H9 (cell line): ENCODE data around the gene COMTD1. TPM values are rescaled to one million over a fixed set of nuclear protein-coding genes. Genes with fewer than 3 reads are reported as not detected.
"Not testable (repeated sequence)": the region's sequence is repeated elsewhere in the genome, so short reads cannot be mapped to it uniquely, and the experiment has no call there.

ENCODE experiments used
- DNase-seq: peaks from one replicate; pipeline ENCODE4 v3.0.0-alpha.2; 2017
- H2AFZ ChIP-seq: one replicate; pipeline ENCODE4 v1.6.1; 2013; ENCODE audit warnings: mild to moderate bottlenecking, low read length, control low read depth, moderate library complexity
- H2AK5ac ChIP-seq: 2 replicates; pipeline ENCODE4 v1.6.1; 2013; ENCODE audit warnings: low read length, control low read depth, mixed read lengths; ENCODE audit not compliant: insufficient read length
- H2BK120ac ChIP-seq: one replicate; pipeline ENCODE4 v1.6.1; 2013; ENCODE audit warnings: low read depth, mild to moderate bottlenecking, low read length, control low read depth, inconsistent platforms; ENCODE audit not compliant: poor library complexity, severe bottlenecking
- H2BK12ac ChIP-seq: 2 replicates; pipeline ENCODE4 v1.6.1; 2013; ENCODE audit warnings: low read length, control low read depth, mixed read lengths, low read depth; ENCODE audit not compliant: insufficient read length
- H2BK15ac ChIP-seq: 2 replicates; pipeline ENCODE4 v1.6.1; 2013; ENCODE audit warnings: low read depth, low read length, control low read depth
- H2BK20ac ChIP-seq: one replicate; pipeline ENCODE4 v1.6.1; 2013; ENCODE audit warnings: low read depth, mild to moderate bottlenecking, low read length, control low read depth, inconsistent platforms; ENCODE audit not compliant: poor library complexity, severe bottlenecking
- H2BK5ac ChIP-seq: 2 replicates; pipeline ENCODE4 v1.6.1; 2013; ENCODE audit warnings: low read length, control low read depth, mixed read lengths; ENCODE audit not compliant: insufficient read length
- H3K14ac ChIP-seq: 2 replicates; pipeline ENCODE4 v1.6.1; 2013; ENCODE audit warnings: low read length, control low read depth; ENCODE audit not compliant: insufficient read depth
- H3K18ac ChIP-seq: 2 replicates; pipeline ENCODE4 v1.6.1; 2013; ENCODE audit warnings: low read depth, mild to moderate bottlenecking, mixed read lengths, low read length, control low read depth; ENCODE audit not compliant: insufficient read length
- H3K23ac ChIP-seq: 2 replicates; pipeline ENCODE4 v1.6.1; 2013; ENCODE audit warnings: low read length, control low read depth, mixed read lengths, low read depth; ENCODE audit not compliant: insufficient read length
- H3K23me2 ChIP-seq: 2 replicates; pipeline ENCODE4 v1.6.1; 2013; ENCODE audit warnings: low read depth, mild to moderate bottlenecking, mixed read lengths, low read length, control low read depth; ENCODE audit not compliant: insufficient read length, poor library complexity, severe bottlenecking
- H3K27ac ChIP-seq: 2 replicates; pipeline ENCODE4 v1.5.1; 2013; ENCODE audit warnings: low read length, control low read depth, mixed read lengths, low read depth; ENCODE audit not compliant: insufficient read length
- H3K27me3 ChIP-seq: 2 replicates; pipeline ENCODE4 v1.6.1; 2013; ENCODE audit warnings: low read length, control low read depth, inconsistent platforms; ENCODE audit not compliant: insufficient read depth
- H3K4ac ChIP-seq: 2 replicates; pipeline ENCODE4 v1.6.1; 2013; ENCODE audit warnings: low read depth, mild to moderate bottlenecking, control low read depth, inconsistent platforms, low read length, moderate library complexity
- H3K4me1 ChIP-seq: 2 replicates; pipeline ENCODE4 v1.6.1; 2013; ENCODE audit warnings: low read length, control low read depth, inconsistent platforms; ENCODE audit not compliant: insufficient read depth
- H3K4me2 ChIP-seq: 2 replicates; pipeline ENCODE4 v1.6.1; 2013; ENCODE audit warnings: low read length, control low read depth, mixed read lengths; ENCODE audit not compliant: insufficient read length, insufficient read depth
- H3K56ac ChIP-seq: 2 replicates; pipeline ENCODE4 v1.6.1; 2013; ENCODE audit warnings: low read depth, mild to moderate bottlenecking, mixed read lengths, low read length, control low read depth; ENCODE audit not compliant: insufficient read length
- H3K79me1 ChIP-seq: 2 replicates; pipeline ENCODE4 v1.6.1; 2013; ENCODE audit warnings: low read depth, mild to moderate bottlenecking, moderate library complexity, low read length, control low read depth, inconsistent platforms; ENCODE audit not compliant: insufficient read depth, poor library complexity, severe bottlenecking
- H3K79me2 ChIP-seq: 2 replicates; pipeline ENCODE4 v1.6.1; 2013; ENCODE audit warnings: low read length, control low read depth, inconsistent platforms; ENCODE audit not compliant: insufficient read depth
- H3K9ac ChIP-seq: 2 replicates; pipeline ENCODE4 v1.6.1; 2013; ENCODE audit warnings: low read length, control low read depth, mixed read lengths; ENCODE audit not compliant: insufficient read length; ENCODE audit errors: extremely low read depth
- H3K9me3 ChIP-seq: one replicate; pipeline ENCODE4 v1.6.1; 2013; ENCODE audit warnings: low read depth, low read length, inconsistent platforms; ENCODE audit not compliant: control insufficient read depth
- H3T11ph ChIP-seq: one replicate; pipeline ENCODE4 v1.6.1; 2013; ENCODE audit warnings: mild to moderate bottlenecking, low read length, control low read depth, inconsistent platforms
- H4K20me1 ChIP-seq: one replicate; pipeline ENCODE4 v1.6.1; 2013; ENCODE audit not compliant: control insufficient read depth, insufficient read length, insufficient read depth
- H4K5ac ChIP-seq: 2 replicates; pipeline ENCODE4 v1.6.1; 2013; ENCODE audit warnings: low read depth, mild to moderate bottlenecking, mixed read lengths, low read length, control low read depth; ENCODE audit not compliant: insufficient read length
- H4K8ac ChIP-seq: replicated peaks from 2 replicates; pipeline ENCODE4 v1.6.1; 2013; ENCODE audit warnings: low read length, control low read depth, mixed read lengths, low read depth; ENCODE audit not compliant: insufficient read length
- H4K91ac ChIP-seq: 2 replicates; pipeline ENCODE4 v1.6.1; 2013; ENCODE audit warnings: low read depth, mild to moderate bottlenecking, moderate library complexity, mixed read lengths, low read length, control low read depth; ENCODE audit not compliant: insufficient read length
- H3K27ac Mint-ChIP-seq, 3 experiments: 2 replicates in 2 of 3; 3 replicates in 1 of 3; pipeline ENCODE4 v1.8.0; 2020 to 2021; ENCODE audit warnings: mixed read lengths in 3 of 3, mild to moderate bottlenecking in 1 of 3, moderate library complexity in 1 of 3
- H3K27me3 Mint-ChIP-seq: 2 replicates; pipeline ENCODE4 v1.8.0; 2021; ENCODE audit warnings: low read depth, mild to moderate bottlenecking, moderate library complexity, mixed read lengths
- H3K36me3 Mint-ChIP-seq, 3 experiments: 2 replicates in 2 of 3; 3 replicates in 1 of 3; pipeline ENCODE4 v1.8.0; 2020 to 2021; ENCODE audit warnings: low read depth in 3 of 3, mixed read lengths in 3 of 3; ENCODE audit not compliant: insufficient read depth in 1 of 3
- H3K4me1 Mint-ChIP-seq, 2 experiments: 2 replicates each; pipeline ENCODE4 v1.8.0; 2020; ENCODE audit warnings: mixed read lengths in 2 of 2
- H3K4me3 Mint-ChIP-seq, 2 experiments: 2 replicates in 1 of 2; 3 replicates in 1 of 2; pipeline ENCODE4 v1.8.0; 2020 to 2021; ENCODE audit warnings: mild to moderate bottlenecking in 2 of 2, mixed read lengths in 2 of 2, moderate library complexity in 1 of 2
- H3K9me3 Mint-ChIP-seq, 2 experiments: 2 replicates in 1 of 2; 3 replicates in 1 of 2; pipeline ENCODE4 v1.8.0; 2020; ENCODE audit warnings: mild to moderate bottlenecking in 2 of 2, mixed read lengths in 2 of 2, moderate library complexity in 1 of 2
- WGBS: extraction: QIAGEN DNeasy Blood & Tissue Kit; methylation state at CpG from one replicate; pipeline ENCODE4 v1.1.7; 2013; ENCODE audit warnings: missing lambda C conversion rate, low lambda C conversion rate, mixed read lengths; ENCODE audit not compliant: insufficient read length; ENCODE audit errors: extremely low coverage; 5-methylcytosine and 5-hydroxymethylcytosine counted together
- total RNA-seq: library from RNA; stranded (reverse); gene quantifications from 2 replicates; pipeline ENCODE4 v1.2.1, GENCODE V29; 2021
- TF ChIP-seq, protein P1 (sequence below): fragments of 200-600 bp; sonication (generic); conservative IDR thresholded peaks from 3 replicates; pipeline ENCODE4 v1.8.0; 2021; ENCODE audit warnings: antibody characterized with exemption, mild to moderate bottlenecking

The COMTD1 gene
- total RNA-seq, 1 experiment from 2014 or later, result 28.3 TPM

DNA sequence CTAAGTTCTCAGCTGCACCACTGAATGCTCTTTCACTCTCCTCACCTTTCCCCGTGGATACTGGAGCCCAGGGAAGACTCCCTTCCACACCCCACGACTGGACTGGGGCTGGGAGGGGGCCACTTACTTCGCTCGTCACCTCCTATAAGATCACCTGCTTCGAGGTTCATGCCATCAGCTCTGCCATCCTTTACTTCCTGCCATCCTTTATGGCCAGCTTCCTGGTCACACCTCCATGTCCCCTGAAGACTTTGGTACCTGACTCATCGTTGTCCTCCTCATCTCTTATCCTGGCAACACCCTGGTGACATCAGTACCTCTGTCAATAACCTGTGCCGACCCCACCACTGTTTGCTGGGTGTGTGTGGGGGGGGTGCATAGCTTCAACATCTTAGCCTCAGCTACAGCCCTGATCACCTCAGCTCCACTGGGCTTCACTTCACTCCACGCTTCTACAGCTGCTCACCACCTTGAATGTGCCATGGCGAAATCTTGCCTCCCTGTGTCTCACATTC, 33.9 kb downstream of the COMTD1 start:
- Histone ChIP-seq H3K4me1 (no peaks in the 10 kb centered on the region), H4K8ac (no peak overlapping the region), H3K14ac (no peak overlapping the region; the same call in 1 of the 2 replicates), H3K23me2 (no peaks in the 10 kb centered on the region), H3K56ac (no peak overlapping the region), H2BK15ac (no peak overlapping the region), H4K91ac (no peak overlapping the region), H3K18ac (no peak overlapping the region), H4K5ac (no peak overlapping the region), H3K79me2 (no peaks in the 10 kb centered on the region), H3K27me3 (no peaks in the 10 kb centered on the region), H2BK20ac (no peak overlapping the region), H2BK5ac (no peak overlapping the region), H3K23ac (no peak overlapping the region), H3K27ac (no peak overlapping the region), H2BK12ac (no peak overlapping the region), H3K9me3 (no peaks in the 10 kb centered on the region), H2BK120ac (no peak overlapping the region), H3T11ph (no peak overlapping the region), H2AFZ (no peak overlapping the region), H3K4me2 (no peak overlapping the region), H3K9ac (no peak overlapping the region), H2AK5ac (no peak overlapping the region), H3K4ac (no peak overlapping the region), H4K20me1 (no peaks in the 10 kb centered on the region), H3K79me1 (no peaks in the 10 kb centered on the region)
- no peaks in the 10 kb centered on the region for H3K9me3 Mint-ChIP-seq
- no peaks in the 10 kb centered on the region for H3K27me3 Mint-ChIP-seq
- H3K4me3 Mint-ChIP-seq, result no peak overlapping the region
- no peak for DNase-seq
- TF ChIP-seq, protein P1, sequence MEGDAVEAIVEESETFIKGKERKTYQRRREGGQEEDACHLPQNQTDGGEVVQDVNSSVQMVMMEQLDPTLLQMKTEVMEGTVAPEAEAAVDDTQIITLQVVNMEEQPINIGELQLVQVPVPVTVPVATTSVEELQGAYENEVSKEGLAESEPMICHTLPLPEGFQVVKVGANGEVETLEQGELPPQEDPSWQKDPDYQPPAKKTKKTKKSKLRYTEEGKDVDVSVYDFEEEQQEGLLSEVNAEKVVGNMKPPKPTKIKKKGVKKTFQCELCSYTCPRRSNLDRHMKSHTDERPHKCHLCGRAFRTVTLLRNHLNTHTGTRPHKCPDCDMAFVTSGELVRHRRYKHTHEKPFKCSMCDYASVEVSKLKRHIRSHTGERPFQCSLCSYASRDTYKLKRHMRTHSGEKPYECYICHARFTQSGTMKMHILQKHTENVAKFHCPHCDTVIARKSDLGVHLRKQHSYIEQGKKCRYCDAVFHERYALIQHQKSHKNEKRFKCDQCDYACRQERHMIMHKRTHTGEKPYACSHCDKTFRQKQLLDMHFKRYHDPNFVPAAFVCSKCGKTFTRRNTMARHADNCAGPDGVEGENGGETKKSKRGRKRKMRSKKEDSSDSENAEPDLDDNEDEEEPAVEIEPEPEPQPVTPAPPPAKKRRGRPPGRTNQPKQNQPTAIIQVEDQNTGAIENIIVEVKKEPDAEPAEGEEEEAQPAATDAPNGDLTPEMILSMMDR, result no peak
- H3K27ac Mint-ChIP-seq, result no peak overlapping the region; a peak in 2 of 7 replicates
- no peaks in the 10 kb centered on the region; a peak in 1 of 7 replicates for H3K36me3 Mint-ChIP-seq
- H3K4me1 Mint-ChIP-seq, result peaks cover 4% of the 10 kb centered on the region in 2 experiments
- WGBS, result no CpG with 5 or more reads among the region's 9 CpGs

GRCh38 chr10:75199949-75200348, 35.8 kb downstream of the COMTD1 start:
- not testable (repeated sequence) for H2BK120ac ChIP-seq, H4K8ac ChIP-seq, H3K4me3 Mint-ChIP-seq, H2BK20ac ChIP-seq, H3K9me3 Mint-ChIP-seq, H3K4me1 Mint-ChIP-seq, DNase-seq, H3K27ac ChIP-seq, H2AK5ac ChIP-seq, H3K23ac ChIP-seq, H3K36me3 Mint-ChIP-seq, H3K27me3 Mint-ChIP-seq, H3K9me3 ChIP-seq, H3K56ac ChIP-seq, H3K14ac ChIP-seq, H3K4me2 ChIP-seq, H3T11ph ChIP-seq, H3K27ac Mint-ChIP-seq, H3K18ac ChIP-seq, H4K20me1 ChIP-seq, H3K4me1 ChIP-seq, H3K79me1 ChIP-seq, H2BK12ac ChIP-seq, H2BK5ac ChIP-seq, H2BK15ac ChIP-seq, H3K23me2 ChIP-seq, H3K4ac ChIP-seq, H3K79me2 ChIP-seq, H3K27me3 ChIP-seq, H4K91ac ChIP-seq, H2AFZ ChIP-seq, H3K9ac ChIP-seq, H4K5ac ChIP-seq
- WGBS, result no CpG with 5 or more reads among the region's 6 CpGs
